Activated T-helper 1 cell treated with anti-CD3 and anti-CD28 coated beads, Interleukin-12 subunit alpha, Interleukin-12 subunit beta, Interleukin-2, Interleukin-4 antibody, amounts not matched to agents 30 ng/mL and 10 ng/mL and 1 ng/mL, durations not matched to agents 14 hours and 24 hours and 36 hours (primary cell): ENCODE measurements around the gene NEUROG1. TPM values are rescaled to one million over a fixed set of nuclear protein-coding genes. Genes with fewer than 3 reads are reported as not detected.

Experiments used
- DNase-seq: peaks from one replicate; pipeline ENCODE4 v3.0.0; 2021; ENCODE audit warnings: low spot score
- H3K27ac Mint-ChIP-seq: one replicate; pipeline ENCODE4 v1.8.0; 2021; ENCODE audit warnings: mild to moderate bottlenecking, mixed read lengths
- H3K27me3 Mint-ChIP-seq: one replicate; pipeline ENCODE4 v1.8.0; 2022; ENCODE audit warnings: mild to moderate bottlenecking, moderate library complexity, mixed read lengths; ENCODE audit not compliant: insufficient read depth
- H3K36me3 Mint-ChIP-seq: one replicate; pipeline ENCODE4 v1.8.0; 2021; ENCODE audit warnings: low read depth, mixed read lengths
- H3K4me1 Mint-ChIP-seq: one replicate; pipeline ENCODE4 v1.8.0; 2021; ENCODE audit warnings: low read depth, mixed read lengths
- H3K4me3 Mint-ChIP-seq: one replicate; pipeline ENCODE4 v1.8.0; 2021; ENCODE audit warnings: mild to moderate bottlenecking, moderate library complexity, mixed read lengths
- H3K9me3 Mint-ChIP-seq: one replicate; pipeline ENCODE4 v1.8.0; 2021; ENCODE audit warnings: mixed read lengths
- intact Hi-C: fragments of 100-400 bp; cut with micrococcal nuclease; formaldehyde crosslinking; loops from one replicate; pipeline ENCODE4 v1.15.1; 2024
- total RNA-seq: library from RNA; stranded (reverse); gene quantifications from 2 replicates; pipeline ENCODE4 v1.2.3, GENCODE V29; 2022

Gene NEUROG1
- total RNA-seq, 1 donor from 2014 or later = not detected

DNA sequence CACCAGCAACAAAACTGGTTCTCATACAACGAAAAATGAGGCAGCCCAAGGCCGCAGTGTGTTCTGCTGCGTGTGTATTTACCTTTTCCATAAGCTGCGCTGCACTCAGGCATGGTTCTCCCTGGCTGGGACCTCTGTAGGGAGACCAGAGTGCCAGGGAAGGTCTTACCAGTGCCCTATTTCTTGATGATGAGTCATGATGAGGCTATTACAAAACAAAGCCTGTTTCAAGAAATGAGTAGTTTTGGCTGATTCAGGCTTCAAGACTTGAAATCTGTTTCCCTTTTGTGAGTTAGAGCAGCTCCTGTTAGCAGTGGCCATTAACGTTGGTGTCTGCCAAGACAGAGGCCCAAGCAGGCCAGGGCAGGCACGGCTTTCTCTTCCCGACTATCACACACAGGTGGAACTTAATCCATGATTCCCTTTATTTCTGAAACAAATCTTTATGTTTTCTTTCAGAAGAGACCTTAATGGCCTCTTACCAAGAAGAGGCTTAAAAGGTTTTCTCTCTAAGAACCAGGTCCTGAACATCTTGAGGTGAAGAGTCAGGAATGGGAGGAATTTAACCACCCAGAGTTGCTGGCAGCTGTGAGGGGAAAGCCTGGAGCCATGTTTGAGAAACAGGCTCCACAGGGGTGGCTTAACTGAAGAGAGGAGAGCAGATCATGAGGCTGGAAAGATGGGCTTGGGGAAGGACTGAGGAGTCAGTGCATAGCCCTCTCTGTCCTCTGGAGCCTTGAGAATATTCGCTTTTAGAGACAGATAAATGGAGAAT lies 42.2 kb downstream of the NEUROG1 start:
- H3K27ac Mint-ChIP-seq = no peak overlapping the region
- H3K9me3 Mint-ChIP-seq = no peaks in the 10 kb centered on the region
- H3K4me1 Mint-ChIP-seq = peaks cover 4% of the 10 kb centered on the region
- H3K4me3 Mint-ChIP-seq = no peak overlapping the region
- intact Hi-C loops = no loop called here
- H3K36me3 Mint-ChIP-seq = no peaks in the 10 kb centered on the region
- DNase-seq = no peak
- H3K27me3 Mint-ChIP-seq = peaks cover 54% of the 10 kb centered on the region

- DNase-seq = no peak
- intact Hi-C loops = no loop called here
- H3K9me3 Mint-ChIP-seq = no peaks in the 10 kb centered on the region
- H3K4me1 Mint-ChIP-seq = peaks cover 4% of the 10 kb centered on the region
- H3K4me3 Mint-ChIP-seq = no peak overlapping the region
- H3K27ac Mint-ChIP-seq = no peak overlapping the region
- no peaks in the 10 kb centered on the region for H3K36me3 Mint-ChIP-seq
- peaks cover 66% of the 10 kb centered on the region for H3K27me3 Mint-ChIP-seq
These were observed 43.5 kb downstream of the NEUROG1 start for GRCh38 chr5:135492319-135492626.

DNA sequence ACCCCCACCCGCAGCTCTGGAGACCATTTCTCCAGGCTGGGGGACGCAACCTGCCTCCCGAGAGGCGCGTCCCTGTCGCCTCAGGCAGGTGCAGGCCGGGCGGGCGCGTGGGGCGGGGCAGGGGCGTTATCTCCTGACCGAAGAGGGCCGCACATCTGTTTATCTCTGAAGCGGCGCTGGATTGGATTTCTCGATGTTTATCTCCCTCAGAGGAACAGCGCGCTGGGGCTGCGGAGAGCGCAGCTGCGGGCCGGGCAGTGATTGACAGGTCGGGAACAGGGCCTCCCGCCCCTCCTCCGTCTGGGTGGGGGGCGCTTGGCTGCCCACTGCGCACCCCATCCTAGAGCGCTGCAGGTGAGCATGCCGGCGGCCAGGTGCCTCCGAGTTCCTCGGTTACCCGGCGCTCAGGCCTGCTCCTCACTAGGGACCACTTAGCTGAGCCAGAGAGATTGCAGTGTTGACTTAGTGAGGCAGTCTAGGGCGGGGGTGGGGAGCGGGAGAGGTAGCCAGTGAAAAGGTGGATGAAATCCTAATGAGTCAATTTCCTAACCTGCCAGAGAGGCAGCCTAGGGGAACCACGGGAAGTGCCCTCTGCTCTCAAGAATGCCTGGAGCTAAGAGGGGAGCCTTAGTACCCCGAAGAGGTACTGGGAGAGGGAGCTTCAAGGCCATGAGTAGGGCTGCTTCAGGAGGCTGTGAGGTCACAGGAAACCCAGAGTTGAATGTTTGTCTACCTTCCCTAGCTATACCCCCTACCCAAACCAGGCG lies 44.0 kb downstream of the NEUROG1 start:
- intact Hi-C loops = loop anchor here (2.0 kb wide), 2 partner anchors 43 to 53 kb away; partner anchors contain the start of gene NEUROG1
- Mint-ChIP-seq H3K36me3 (no peaks in the 10 kb centered on the region), H3K9me3 (no peaks in the 10 kb centered on the region), H3K27me3 (peaks cover 68% of the 10 kb centered on the region), H3K27ac (no peak overlapping the region), H3K4me1 (peaks cover 4% of the 10 kb centered on the region), H3K4me3 (no peak overlapping the region)
- no peak for DNase-seq

DNA sequence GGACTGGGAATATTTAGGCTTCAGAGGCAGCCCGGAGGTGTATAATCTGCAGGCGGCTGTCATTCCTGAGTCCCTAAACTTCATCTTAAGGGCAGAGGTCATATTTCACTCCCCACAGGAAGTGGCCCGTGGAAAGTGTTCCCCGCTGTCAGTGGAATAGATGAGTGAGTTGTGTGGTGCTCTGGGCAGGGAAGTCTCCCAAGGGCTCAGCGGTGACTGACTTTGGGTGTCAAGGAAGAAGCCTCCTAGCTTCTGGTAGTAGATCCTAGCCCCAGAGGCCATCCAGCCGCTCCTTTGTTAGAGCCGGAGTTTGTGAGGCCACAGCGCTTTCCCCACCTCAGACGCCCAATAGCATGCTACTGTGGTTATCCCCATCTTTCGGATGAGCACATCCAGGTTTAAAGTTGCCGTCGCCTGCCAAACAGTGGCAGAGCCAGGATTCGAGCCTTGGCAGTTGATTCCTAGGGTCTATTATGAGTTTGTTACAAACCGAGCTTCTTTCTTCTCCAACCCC lies 44.7 kb downstream of the NEUROG1 start:
- Mint-ChIP-seq H3K4me3 (no peak overlapping the region), H3K36me3 (no peaks in the 10 kb centered on the region), H3K27me3 (peaks cover 73% of the 10 kb centered on the region), H3K4me1 (peaks cover 4% of the 10 kb centered on the region), H3K27ac (no peak overlapping the region), H3K9me3 (no peaks in the 10 kb centered on the region)
- DNase-seq = no peak
- intact Hi-C loops = loop anchor here (2.0 kb wide), 2 partner anchors 44 to 54 kb away; partner anchors contain the start of gene NEUROG1

GRCh38 chr5:135490245-135491037 lies 45.3 kb downstream of the NEUROG1 start:
- Mint-ChIP-seq H3K9me3 (no peaks in the 10 kb centered on the region), H3K27me3 (peaks cover 78% of the 10 kb centered on the region), H3K36me3 (no peaks in the 10 kb centered on the region), H3K4me3 (no peak overlapping the region), H3K4me1 (peaks cover 4% of the 10 kb centered on the region), H3K27ac (no peak overlapping the region)
- DNase-seq = no peak
- intact Hi-C loops = loop anchor here (2.0 kb wide), 2 partner anchors 44 to 54 kb away; partner anchors contain the start of gene NEUROG1

- Mint-ChIP-seq H3K4me3 (no peak overlapping the region), H3K4me1 (peaks cover 4% of the 10 kb centered on the region), H3K27ac (peak overlapping the region; percentile 70), H3K9me3 (no peaks in the 10 kb centered on the region), H3K36me3 (no peaks in the 10 kb centered on the region), H3K27me3 (peaks cover 82% of the 10 kb centered on the region)
- intact Hi-C loops = loop anchor here (2.0 to 5.0 kb wide), 3 partner anchors 45 to 457 kb away; partner anchors contain the start of genes NEUROG1 and PITX1
- no peak for DNase-seq
These were observed 46.1 kb downstream of the NEUROG1 start for GRCh38 chr5:135489466-135490244.

- H3K27me3 Mint-ChIP-seq = peaks cover 76% of the 10 kb centered on the region
- H3K36me3 Mint-ChIP-seq = no peaks in the 10 kb centered on the region
- H3K27ac Mint-ChIP-seq = no peak overlapping the region
- H3K9me3 Mint-ChIP-seq = no peaks in the 10 kb centered on the region
- H3K4me3 Mint-ChIP-seq = no peak overlapping the region
- DNase-seq = no peak
- intact Hi-C loops = loop anchor here (5.0 kb wide), 1 partner anchor 457 kb away; the partner anchor contains the start of gene PITX1
- peaks cover 4% of the 10 kb centered on the region for H3K4me1 Mint-ChIP-seq
These were observed 46.9 kb downstream of the NEUROG1 start for GRCh38 chr5:135488727-135489465.

DNA sequence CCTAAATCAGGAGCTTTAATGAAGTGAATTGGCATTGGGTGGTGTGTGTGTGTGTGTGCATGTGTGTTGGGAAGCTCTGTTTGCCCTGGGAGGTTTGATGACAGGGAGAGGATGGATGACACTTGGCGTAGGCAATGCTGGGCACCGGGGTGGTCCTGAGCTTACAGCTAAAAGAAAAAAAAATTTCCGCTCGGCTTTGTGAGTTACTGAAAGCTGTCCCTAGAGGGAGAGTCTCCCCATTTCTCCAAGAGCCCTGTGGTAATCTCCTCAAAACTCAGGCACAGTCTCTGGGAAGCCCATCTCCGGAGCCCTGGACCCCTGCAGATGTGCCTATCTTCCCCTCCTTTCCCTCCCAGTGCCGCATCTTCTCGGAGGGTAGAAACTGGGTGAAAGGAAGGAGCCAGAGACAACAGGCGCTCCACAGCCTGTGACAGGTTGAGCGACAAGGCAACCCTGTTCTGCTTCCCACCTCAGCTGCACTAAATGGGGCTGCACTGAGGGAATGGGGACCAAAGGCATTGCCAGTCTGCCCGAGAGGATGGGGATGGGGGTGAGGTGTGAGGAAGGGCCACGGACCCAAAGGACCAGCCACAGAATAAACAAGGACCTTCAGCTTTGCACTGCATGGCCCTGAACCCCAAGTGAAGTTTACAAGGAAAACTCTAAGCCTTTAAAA lies 47.8 kb downstream of the NEUROG1 start:
- no peaks in the 10 kb centered on the region for H3K9me3 Mint-ChIP-seq
- peaks cover 72% of the 10 kb centered on the region for H3K27me3 Mint-ChIP-seq
- no peak for DNase-seq
- H3K27ac Mint-ChIP-seq = no peak overlapping the region
- no peak overlapping the region for H3K4me3 Mint-ChIP-seq
- peaks cover 4% of the 10 kb centered on the region for H3K4me1 Mint-ChIP-seq
- intact Hi-C loops = loop anchor here (5.0 kb wide), 1 partner anchor 456 kb away; the partner anchor contains the start of gene PITX1
- H3K36me3 Mint-ChIP-seq = no peaks in the 10 kb centered on the region

GRCh38 chr5:135487037-135487395 lies 48.7 kb downstream of the NEUROG1 start:
- Mint-ChIP-seq H3K27me3 (peaks cover 63% of the 10 kb centered on the region), H3K4me1 (peaks cover 4% of the 10 kb centered on the region), H3K36me3 (no peaks in the 10 kb centered on the region), H3K27ac (no peak overlapping the region), H3K4me3 (no peak overlapping the region), H3K9me3 (no peaks in the 10 kb centered on the region)
- DNase-seq = no peak
- intact Hi-C loops = loop anchor here (5.0 kb wide), 1 partner anchor 455 kb away; the partner anchor contains the start of gene PITX1

- peaks cover 4% of the 10 kb centered on the region for H3K4me1 Mint-ChIP-seq
- no peak for DNase-seq
- H3K9me3 Mint-ChIP-seq = no peaks in the 10 kb centered on the region
- intact Hi-C loops = loop anchor here (5.0 kb wide), 1 partner anchor 454 kb away; the partner anchor contains the start of gene PITX1
- H3K36me3 Mint-ChIP-seq = no peaks in the 10 kb centered on the region
- H3K4me3 Mint-ChIP-seq = no peak overlapping the region
- peaks cover 58% of the 10 kb centered on the region for H3K27me3 Mint-ChIP-seq
- H3K27ac Mint-ChIP-seq = no peak overlapping the region
These were observed 49.4 kb downstream of the NEUROG1 start for GRCh38 chr5:135486131-135487036.
